B cell (primary cell): ENCODE measurements around the gene POU2AF1. TPM values are rescaled to one million over a fixed set of nuclear protein-coding genes. Genes with fewer than 3 reads are reported as not detected.
A peak's percentile ranks its signal among the peaks of the same experiment; 100 is the strongest.

Experiments
- ATAC-seq: fragments of 200-7000 bp; cut with Tn5 transposase; one replicate; pipeline ENCODE4 v1.10.0; 2021; ENCODE audit warnings: low read depth, mild to moderate bottlenecking, moderate number of reproducible peaks, moderate library complexity
- CTCF ChIA-PET: fragments of 350-600 bp; sonication (Branson Sonifier 250); formaldehyde crosslinking; loops from one replicate; lab custom pipeline; 2021; ENCODE audit warnings: antibody characterized with exemption, inconsistent platforms; lab: Charles Lee
- POLR2A ChIA-PET: fragments of 350-600 bp; sonication (Branson Sonifier 250); formaldehyde crosslinking; loops from one replicate; lab custom pipeline; 2021; ENCODE audit warnings: antibody characterized with exemption; lab: Charles Lee
- DNase-seq: peaks from one replicate; pipeline ENCODE4 v3.0.0; 2013
- H2AFZ ChIP-seq: 2 replicates; pipeline ENCODE4 v1.6.1; 2012; ENCODE audit warnings: mild to moderate bottlenecking, low read depth, low read length; ENCODE audit not compliant: insufficient read depth, poor library complexity, severe bottlenecking
- H3K27ac ChIP-seq, 2 donors: 1 replicate in 1 of 2; 2 replicates in 1 of 2; pipeline ENCODE4 v1.5.1; 2012 to 2013; ENCODE audit warnings: low read length in 2 of 2, mild to moderate bottlenecking in 2 of 2, moderate library complexity in 1 of 2
- H3K27me3 ChIP-seq, 4 experiments: fragments of 200-600 bp in 1 of 4; sonication (generic) in 1 of 4; replicated peaks in 1 of 4; 1 replicate in 2 of 4; 2 replicates in 2 of 4; pipeline versions ENCODE4 v1.6.1 to v1.7.0; 2013 to 2016; ENCODE audit warnings: low read length in 3 of 4, mild to moderate bottlenecking in 2 of 4, mixed read lengths in 1 of 4, moderate library complexity in 1 of 4; ENCODE audit not compliant: insufficient read depth in 4 of 4, control insufficient read depth in 3 of 4; ENCODE audit errors: control extremely low read depth in 1 of 4
- H3K36me3 ChIP-seq, 2 experiments: replicated peaks in 1 of 2; 1 replicate in 1 of 2; 2 replicates in 1 of 2; pipeline versions ENCODE4 v1.6.1 to v1.7.1; 2013; ENCODE audit warnings: low read length in 1 of 2; ENCODE audit not compliant: insufficient read depth in 2 of 2, control insufficient read depth in 1 of 2; ENCODE audit errors: control extremely low read depth in 1 of 2, extremely low read depth in 1 of 2
- H3K4me1 ChIP-seq, 2 donors: fragments of 200-600 bp in 1 of 2; sonication (generic) in 1 of 2; 1 replicate in 1 of 2; 2 replicates in 1 of 2; pipeline versions ENCODE4 v1.5.1 to v1.6.1; 2013 to 2017; ENCODE audit warnings: low read length in 2 of 2; ENCODE audit not compliant: control insufficient read depth in 2 of 2, insufficient read depth in 2 of 2
- H3K4me2 ChIP-seq: replicated peaks from 2 replicates; pipeline ENCODE3; 2012; ENCODE audit warnings: mild to moderate bottlenecking, low read depth, low read length; ENCODE audit not compliant: poor library complexity, severe bottlenecking
- H3K4me3 ChIP-seq, 5 experiments: fragments of 200-600 bp in 1 of 5; sonication (generic) in 1 of 5; 1 replicate in 3 of 5; 2 replicates in 2 of 5; pipeline versions ENCODE4 v1.5.1 to v1.7.0; 2011 to 2016; ENCODE audit warnings: low read length in 4 of 5, mild to moderate bottlenecking in 4 of 5, low read depth in 2 of 5, control low read depth in 1 of 5, moderate library complexity in 1 of 5; ENCODE audit not compliant: insufficient read depth in 1 of 5; ENCODE audit errors: control extremely low read depth in 1 of 5, extremely low read depth in 1 of 5
- H3K79me2 ChIP-seq: fragments of 200-600 bp; sonication (generic); one replicate; pipeline ENCODE4 v1.6.0; 2016; ENCODE audit warnings: low read length; ENCODE audit not compliant: control insufficient read depth, insufficient read depth
- H3K9ac ChIP-seq: fragments of 200-600 bp; sonication (generic); 2 replicates; pipeline ENCODE4 v1.6.1; 2017; ENCODE audit warnings: mild to moderate bottlenecking, low read length, moderate library complexity
- H3K9me3 ChIP-seq, 3 donors: one replicate each; pipeline versions ENCODE4 v1.6.1 to v1.7.1; 2013; ENCODE audit warnings: low read length in 2 of 3; ENCODE audit not compliant: control insufficient read depth in 2 of 3, insufficient read depth in 1 of 3; ENCODE audit errors: control extremely low read depth in 1 of 3
- H4K20me1 ChIP-seq: 2 replicates; pipeline ENCODE4 v1.6.0; 2012; ENCODE audit warnings: mild to moderate bottlenecking, low read length; ENCODE audit not compliant: insufficient read depth, control insufficient read depth, poor library complexity, severe bottlenecking
- H3K27ac Mint-ChIP-seq: one replicate; pipeline ENCODE4 v1.8.0; 2021; ENCODE audit warnings: mixed read lengths
- H3K27me3 Mint-ChIP-seq: one replicate; pipeline ENCODE4 v1.8.0; 2021; ENCODE audit warnings: mixed read lengths
- H3K4me1 Mint-ChIP-seq: one replicate; pipeline ENCODE4 v1.8.0; 2021; ENCODE audit warnings: mixed read lengths
- H3K4me3 Mint-ChIP-seq: one replicate; pipeline ENCODE4 v1.8.0; 2021; ENCODE audit warnings: mixed read lengths
- H3K9me3 Mint-ChIP-seq: one replicate; pipeline ENCODE4 v1.8.0; 2022; ENCODE audit warnings: mixed read lengths; ENCODE audit not compliant: insufficient read depth
- EZH2 ChIP-seq: IDR thresholded peaks from 2 replicates; pipeline ENCODE4 v1.6.1; 2012; ENCODE audit warnings: borderline replicate concordance, low read depth, mild to moderate bottlenecking, moderate library complexity, low read length; ENCODE audit not compliant: insufficient read depth, poor library complexity, severe bottlenecking
- WGBS: methylation state at CpG from one replicate; pipeline ENCODE4 v1.1.5; 2013; ENCODE audit warnings: missing lambda C conversion rate; ENCODE audit not compliant: insufficient coverage; 5-methylcytosine and 5-hydroxymethylcytosine counted together
- intact Hi-C: fragments of 100-400 bp; cut with micrococcal nuclease; formaldehyde crosslinking; loops from one replicate; pipeline ENCODE4 v1.10.0; 2022
- polyA plus RNA-seq: library from polyadenylated mRNA; depleted of rRNA; stranded (reverse); fragments of >200 nt; gene quantifications from 2 replicates; pipeline ENCODE4 v1.2.3, GENCODE V29; 2012
- total RNA-seq, 2 donors: library from RNA; stranded (reverse); fragments of 120-200 nt in 1 of 2; gene quantifications; 1 replicate in 1 of 2; 2 replicates in 1 of 2; pipeline versions ENCODE4 v1.2.3 to v1.2.4, GENCODE V29; 2013 to 2022
- TF ChIP-seq, protein P1 (sequence below): fragments of 200-600 bp; IDR thresholded peaks from one replicate; pipeline ENCODE4 v1.8.0; 2022; ENCODE audit warnings: antibody characterized with exemption, mild to moderate bottlenecking

The POU2AF1 gene
- total and polyA plus RNA-seq, 2 donors (not counting 1 experiment from before 2014, with no cell fraction given): 308 to 407 TPM

DNA sequence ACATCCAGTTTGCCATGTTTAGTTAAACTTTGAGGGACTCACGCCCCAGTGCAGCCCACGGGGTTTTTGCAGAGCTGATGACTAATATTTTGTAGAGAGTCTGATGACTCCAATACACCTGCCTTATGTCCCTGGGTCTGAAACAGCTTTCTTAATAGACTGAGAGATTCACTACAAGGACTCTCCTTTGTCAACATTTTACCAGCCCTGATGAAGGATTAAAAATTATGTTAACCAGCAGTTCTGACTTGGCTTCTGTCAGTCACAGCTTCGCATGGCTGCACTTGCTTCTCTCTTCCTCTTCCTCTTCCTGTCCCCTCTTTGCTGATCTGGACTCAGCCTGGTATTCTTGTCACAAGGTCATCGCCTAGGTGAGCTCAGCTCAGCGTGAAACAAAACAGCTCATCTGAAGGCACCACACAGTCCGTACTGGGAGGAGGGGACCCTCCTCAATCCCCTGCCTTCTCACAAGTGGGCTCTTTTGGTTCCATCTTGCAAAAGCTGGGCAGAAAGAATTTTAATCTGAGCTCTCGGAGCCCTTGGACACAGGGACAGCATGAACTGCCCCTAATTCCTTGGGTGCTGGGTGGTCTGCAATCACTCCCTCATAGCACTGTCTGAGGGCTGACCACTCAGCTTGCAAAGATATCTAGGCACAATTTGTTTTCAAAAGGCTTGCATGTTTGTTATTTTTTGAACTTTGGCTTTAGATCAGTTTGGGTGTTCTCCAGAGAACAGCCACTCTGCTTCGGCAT, 38.1 kb upstream of the POU2AF1 start:
- DNase-seq (peak; percentile 89), ATAC-seq (peak; percentile 78)
- H3K9ac ChIP-seq: peak overlapping the region; percentile 70
- Mint-ChIP-seq H3K9me3 (no peaks in the 10 kb centered on the region), H3K4me1 (peaks cover 100% of the 10 kb centered on the region), H3K27ac (peak overlapping the region; percentile 98), H3K4me3 (peak overlapping the region; percentile 84), H3K27me3 (no peaks in the 10 kb centered on the region)
- no peaks in the 10 kb centered on the region for H3K36me3 ChIP-seq
- H3K79me2 ChIP-seq: peaks cover 27% of the 10 kb centered on the region
- CTCF ChIA-PET: interaction anchor here (0.6 to 27.6 kb wide), 18 partner anchors 9 to 988 kb away, joined by 3 to 922 read pairs (median 8); partner anchors contain the start of genes FDX1 and POU2AF1
- H3K27me3 ChIP-seq: no peaks in the 10 kb centered on the region
- H3K4me2 ChIP-seq: peak overlapping the region; percentile 76
- H3K27ac ChIP-seq: peak overlapping the region; percentile 98
- H2AFZ ChIP-seq: no peak overlapping the region
- no peaks in the 10 kb centered on the region for H4K20me1 ChIP-seq
- H3K4me1 ChIP-seq: peaks cover 94 to 96% of the 10 kb centered on the region in 2 donors
- 8% methylated on average over 7 of the region's 8 CpGs for WGBS
- H3K4me3 ChIP-seq: peak overlapping the region in 4 of 5 experiments; percentile 19 to 57 (median 35)
- peaks cover 0 to 9% (median 0%) of the 10 kb centered on the region in 3 donors for H3K9me3 ChIP-seq
- POLR2A ChIA-PET: interaction anchor here (0.6 to 11.9 kb wide), 21 partner anchors 10 to 988 kb away, joined by 3 to 314 read pairs (median 6); partner anchors contain the start of genes FDX1, POU2AF1 and POU2AF3
- TF ChIP-seq, protein P1, sequence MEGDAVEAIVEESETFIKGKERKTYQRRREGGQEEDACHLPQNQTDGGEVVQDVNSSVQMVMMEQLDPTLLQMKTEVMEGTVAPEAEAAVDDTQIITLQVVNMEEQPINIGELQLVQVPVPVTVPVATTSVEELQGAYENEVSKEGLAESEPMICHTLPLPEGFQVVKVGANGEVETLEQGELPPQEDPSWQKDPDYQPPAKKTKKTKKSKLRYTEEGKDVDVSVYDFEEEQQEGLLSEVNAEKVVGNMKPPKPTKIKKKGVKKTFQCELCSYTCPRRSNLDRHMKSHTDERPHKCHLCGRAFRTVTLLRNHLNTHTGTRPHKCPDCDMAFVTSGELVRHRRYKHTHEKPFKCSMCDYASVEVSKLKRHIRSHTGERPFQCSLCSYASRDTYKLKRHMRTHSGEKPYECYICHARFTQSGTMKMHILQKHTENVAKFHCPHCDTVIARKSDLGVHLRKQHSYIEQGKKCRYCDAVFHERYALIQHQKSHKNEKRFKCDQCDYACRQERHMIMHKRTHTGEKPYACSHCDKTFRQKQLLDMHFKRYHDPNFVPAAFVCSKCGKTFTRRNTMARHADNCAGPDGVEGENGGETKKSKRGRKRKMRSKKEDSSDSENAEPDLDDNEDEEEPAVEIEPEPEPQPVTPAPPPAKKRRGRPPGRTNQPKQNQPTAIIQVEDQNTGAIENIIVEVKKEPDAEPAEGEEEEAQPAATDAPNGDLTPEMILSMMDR: no peak
- TF ChIP-seq EZH2: no peak
- intact Hi-C loops: loop anchor here (1.0 to 5.0 kb wide), 4 partner anchors 8 to 240 kb away; partner anchors contain the start of gene POU2AF1
